ENCODE measurements around the gene GNLY. TPM values are rescaled to one million over a fixed set of nuclear protein-coding genes. Genes with fewer than 3 reads are reported as not detected.
A peak's percentile ranks its signal among the peaks of the same experiment; 100 is the strongest.

GNLY gene
- total and polyA plus RNA-seq, 9 donors: 0.31 to 3.0 (median 0.68) TPM

GRCh38 chr2:85716346-85716914, 22.3 kb downstream of the GNLY start:
- Histone ChIP-seq H3K27me3 (ENCODE audit: control insufficient read depth, insufficient read depth, low read length) (peaks cover 7% of the 10 kb centered on the region), H3K27ac (ENCODE audit: low read length) (no peak overlapping the region), H3K4me3 (ENCODE audit: low read length) (no peak overlapping the region), H3K9me3 (replicated peaks; ENCODE audit: control insufficient read depth, low read depth, low read length) (no peaks in the 10 kb centered on the region), H3K36me3 (ENCODE audit: control insufficient read depth, insufficient read depth, low read length) (no peaks in the 10 kb centered on the region), H3K4me1 (ENCODE audit: control insufficient read depth, insufficient read depth, low read length) (peaks cover 12% of the 10 kb centered on the region)
- no peak for DNase-seq
- 61% methylated on average over 5 of the region's 13 CpGs for WGBS (ENCODE audit: insufficient coverage)

- no peak for DNase-seq
- 44% methylated on average over 7 of the region's 15 CpGs for WGBS (ENCODE audit: insufficient coverage)
- peaks cover 7% of the 10 kb centered on the region for H3K4me1 ChIP-seq (ENCODE audit: control insufficient read depth, insufficient read depth, low read length)
- no peak overlapping the region for H3K4me3 ChIP-seq (ENCODE audit: low read length)
- H3K27ac ChIP-seq (ENCODE audit: low read length): no peak overlapping the region
- H3K27me3 ChIP-seq (ENCODE audit: control insufficient read depth, insufficient read depth, low read length): peaks cover 4% of the 10 kb centered on the region
- no peaks in the 10 kb centered on the region for H3K36me3 ChIP-seq (ENCODE audit: control insufficient read depth, insufficient read depth, low read length)
- H3K9me3 ChIP-seq (replicated peaks; ENCODE audit: control insufficient read depth, low read depth, low read length): no peaks in the 10 kb centered on the region
Observed at GRCh38 chr2:85717308-85718008, 23.3 kb downstream of the GNLY start.

GRCh38 chr2:85718009-85718391, 23.8 kb downstream of the GNLY start:
- H3K4me1 ChIP-seq (ENCODE audit: control insufficient read depth, insufficient read depth, low read length): peaks cover 3% of the 10 kb centered on the region
- peaks cover 4% of the 10 kb centered on the region for H3K27me3 ChIP-seq (ENCODE audit: control insufficient read depth, insufficient read depth, low read length)
- 58% methylated on average over 4 of the region's 7 CpGs for WGBS (ENCODE audit: insufficient coverage)
- DNase-seq: no peak
- H3K27ac ChIP-seq (ENCODE audit: low read length): no peak overlapping the region
- no peaks in the 10 kb centered on the region for H3K9me3 ChIP-seq (replicated peaks; ENCODE audit: control insufficient read depth, low read depth, low read length)
- no peaks in the 10 kb centered on the region for H3K36me3 ChIP-seq (ENCODE audit: control insufficient read depth, insufficient read depth, low read length)
- no peak overlapping the region for H3K4me3 ChIP-seq (ENCODE audit: low read length)

- Histone ChIP-seq H3K4me1 (ENCODE audit: control insufficient read depth, insufficient read depth, low read length) (no peaks in the 10 kb centered on the region), H3K36me3 (ENCODE audit: control insufficient read depth, insufficient read depth, low read length) (no peaks in the 10 kb centered on the region), H3K4me3 (ENCODE audit: low read length) (no peak overlapping the region), H3K9me3 (replicated peaks; ENCODE audit: control insufficient read depth, low read depth, low read length) (no peaks in the 10 kb centered on the region), H3K27me3 (ENCODE audit: control insufficient read depth, insufficient read depth, low read length) (peaks cover 4% of the 10 kb centered on the region), H3K27ac (ENCODE audit: low read length) (no peak overlapping the region)
- DNase-seq: no peak
- WGBS (ENCODE audit: insufficient coverage): 84% methylated on average over 6 of the region's 10 CpGs
Observed at GRCh38 chr2:85718885-85719492, 24.8 kb downstream of the GNLY start.

GRCh38 chr2:85719609-85720240, 25.6 kb downstream of the GNLY start:
- Histone ChIP-seq H3K4me1 (ENCODE audit: control insufficient read depth, insufficient read depth, low read length) (no peaks in the 10 kb centered on the region), H3K36me3 (ENCODE audit: control insufficient read depth, insufficient read depth, low read length) (no peaks in the 10 kb centered on the region), H3K27me3 (ENCODE audit: control insufficient read depth, insufficient read depth, low read length) (peaks cover 4% of the 10 kb centered on the region), H3K4me3 (ENCODE audit: low read length) (no peak overlapping the region), H3K9me3 (replicated peaks; ENCODE audit: control insufficient read depth, low read depth, low read length) (no peaks in the 10 kb centered on the region), H3K27ac (ENCODE audit: low read length) (no peak overlapping the region)
- 100% methylated on average over 3 of the region's 6 CpGs for WGBS (ENCODE audit: insufficient coverage)
- peak; percentile 15 for DNase-seq

- Histone ChIP-seq H3K4me3 (ENCODE audit: low read length) (no peak overlapping the region), H3K36me3 (ENCODE audit: control insufficient read depth, insufficient read depth, low read length) (no peaks in the 10 kb centered on the region), H3K4me1 (ENCODE audit: control insufficient read depth, insufficient read depth, low read length) (peaks cover 3% of the 10 kb centered on the region), H3K27me3 (ENCODE audit: control insufficient read depth, insufficient read depth, low read length) (peaks cover 4% of the 10 kb centered on the region), H3K9me3 (replicated peaks; ENCODE audit: control insufficient read depth, low read depth, low read length) (no peaks in the 10 kb centered on the region), H3K27ac (ENCODE audit: low read length) (no peak overlapping the region)
- WGBS (ENCODE audit: insufficient coverage): 83% methylated on average over 1 of the region's 1 CpG
- DNase-seq: no peak
Observed at GRCh38 chr2:85720533-85720932, 26.4 kb downstream of the GNLY start.

- DNase-seq: no peak
- Histone ChIP-seq H3K4me1 (ENCODE audit: control insufficient read depth, insufficient read depth, low read length) (peaks cover 3% of the 10 kb centered on the region), H3K9me3 (replicated peaks; ENCODE audit: control insufficient read depth, low read depth, low read length) (no peaks in the 10 kb centered on the region), H3K36me3 (ENCODE audit: control insufficient read depth, insufficient read depth, low read length) (no peaks in the 10 kb centered on the region), H3K4me3 (ENCODE audit: low read length) (no peak overlapping the region), H3K27me3 (ENCODE audit: control insufficient read depth, insufficient read depth, low read length) (peaks cover 2% of the 10 kb centered on the region), H3K27ac (ENCODE audit: low read length) (no peak overlapping the region)
- 82% methylated on average over 4 of the region's 4 CpGs for WGBS (ENCODE audit: insufficient coverage)
Observed at GRCh38 chr2:85721641-85722040, 27.5 kb downstream of the GNLY start.

- Histone ChIP-seq H3K4me1 (ENCODE audit: control insufficient read depth, insufficient read depth, low read length) (peaks cover 3% of the 10 kb centered on the region), H3K27ac (ENCODE audit: low read length) (no peak overlapping the region), H3K36me3 (ENCODE audit: control insufficient read depth, insufficient read depth, low read length) (no peaks in the 10 kb centered on the region), H3K4me3 (ENCODE audit: low read length) (no peak overlapping the region), H3K27me3 (ENCODE audit: control insufficient read depth, insufficient read depth, low read length) (peaks cover 2% of the 10 kb centered on the region), H3K9me3 (replicated peaks; ENCODE audit: control insufficient read depth, low read depth, low read length) (no peaks in the 10 kb centered on the region)
- 83% methylated on average over 5 of the region's 6 CpGs for WGBS (ENCODE audit: insufficient coverage)
- DNase-seq: no peak
Observed at GRCh38 chr2:85722519-85722918, 28.4 kb downstream of the GNLY start.

GRCh38 chr2:85723707-85724360, 29.7 kb downstream of the GNLY start:
- H3K27ac ChIP-seq (ENCODE audit: low read length): no peak overlapping the region
- no peaks in the 10 kb centered on the region for H3K36me3 ChIP-seq (ENCODE audit: control insufficient read depth, insufficient read depth, low read length)
- no CpG with 5 or more reads among the region's 2 CpGs for WGBS (ENCODE audit: insufficient coverage)
- DNase-seq: no peak
- no peak overlapping the region for H3K4me3 ChIP-seq (ENCODE audit: low read length)
- H3K9me3 ChIP-seq (replicated peaks; ENCODE audit: control insufficient read depth, low read depth, low read length): no peaks in the 10 kb centered on the region
- peaks cover 11% of the 10 kb centered on the region for H3K27me3 ChIP-seq (ENCODE audit: control insufficient read depth, insufficient read depth, low read length)
- H3K4me1 ChIP-seq (ENCODE audit: control insufficient read depth, insufficient read depth, low read length): peaks cover 7% of the 10 kb centered on the region

GRCh38 chr2:85724731-85725181, 30.6 kb downstream of the GNLY start:
- Histone ChIP-seq H3K27me3 (ENCODE audit: control insufficient read depth, insufficient read depth, low read length) (peaks cover 18% of the 10 kb centered on the region), H3K27ac (ENCODE audit: low read length) (no peak overlapping the region), H3K9me3 (replicated peaks; ENCODE audit: control insufficient read depth, low read depth, low read length) (no peaks in the 10 kb centered on the region), H3K4me3 (ENCODE audit: low read length) (no peak overlapping the region), H3K36me3 (ENCODE audit: control insufficient read depth, insufficient read depth, low read length) (no peaks in the 10 kb centered on the region), H3K4me1 (ENCODE audit: control insufficient read depth, insufficient read depth, low read length) (peaks cover 15% of the 10 kb centered on the region)
- no peak for DNase-seq
- WGBS (ENCODE audit: insufficient coverage): 40% methylated on average over 2 of the region's 5 CpGs
